A549 treated with AZD2906 at 1 μM for 4 hours (cell line): Measurements from ENCODE around the gene RCAN2. TPM values are rescaled to one million over a fixed set of nuclear protein-coding genes. Genes with fewer than 3 reads are reported as not detected.

ENCODE experiments used
- total RNA-seq: library from RNA; stranded (reverse); fragments of 200-300 nt; extraction: Qiagen RNA extraction; gene quantifications from 5 replicates; pipeline ENCODE4 v1.2.3, GENCODE V29; 2022

Gene RCAN2
- 0.02 TPM in 1 of 5 replicates, not detected in the others for total RNA-seq

GRCh38 chr6:46491201-46491627 is at the start of gene RCAN2:
Gene RCAN2 (minus strand): TSS chr6:46491449.

Other genes with a start within 250 kb of the RCAN2 start
- 0.03 to 0.07 TPM in 2 of 5 replicates, not detected in the others for gene CYP39A1, start 161.4 kb upstream of the RCAN2 start, total RNA-seq
- gene SLC25A27, start 161.5 kb upstream of the RCAN2 start, total RNA-seq, result 0.12 to 0.59 TPM (median 0.40 TPM) in 5 replicates
- 0.01 TPM in 1 of 5 replicates, not detected in the others for gene TDRD6, start 196.4 kb upstream of the RCAN2 start, total RNA-seq
- gene PLA2G7, start 243.9 kb upstream of the RCAN2 start, total RNA-seq, result 0.03 to 0.07 TPM in 2 of 5 replicates, not detected in the others